ENCODE results near the gene MYO1E. TPM values are rescaled to one million over a fixed set of nuclear protein-coding genes. Genes with fewer than 3 reads are reported as not detected.

MYO1E gene
- total and polyA plus RNA-seq, 2 of the 4 experiments (the other 2 are of a cell fraction): 13.4 to 37.3 TPM

DNA sequence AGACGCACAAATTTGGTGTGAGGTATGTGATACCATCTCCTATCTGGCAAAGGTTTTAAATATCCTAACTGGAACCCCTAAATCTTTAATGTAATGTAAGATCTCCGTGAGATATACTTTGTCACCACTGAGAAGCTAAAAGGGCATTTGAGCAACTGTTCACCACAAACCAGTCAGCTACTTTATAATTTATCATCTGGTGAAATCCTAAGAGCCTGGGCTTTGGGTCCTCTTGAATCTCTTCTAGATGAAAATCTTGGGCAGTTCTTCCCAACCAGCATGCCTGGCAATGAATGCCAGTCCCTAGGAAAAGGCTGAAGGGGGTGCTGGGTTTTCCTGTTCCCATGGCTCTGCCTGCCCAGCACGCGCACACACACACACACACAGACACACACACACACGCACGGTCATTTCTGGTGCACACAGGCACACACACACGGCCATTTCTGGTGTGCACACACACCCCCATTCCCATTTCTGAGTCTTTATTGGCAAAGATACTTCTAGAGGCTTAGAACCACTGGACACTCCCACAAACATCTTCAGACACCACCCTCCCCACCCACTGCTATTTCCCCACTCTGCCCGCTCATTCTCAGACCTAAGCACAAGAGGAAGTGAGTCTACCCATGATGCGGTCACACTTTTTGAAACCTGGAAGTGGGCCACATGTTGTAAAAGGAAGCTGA lies 72.6 kb downstream of the MYO1E start:
- Histone ChIP-seq H3K79me1 (ENCODE audit: low read depth in 1 of 2, low read length in 2 of 2) (peaks cover 33 to 76% of the 10 kb centered on the region in 2 experiments), H3K4ac (ENCODE audit: low read depth, low read length) (peak overlapping the region; percentile 72), H3K4me3 (ENCODE audit: insufficient read depth, low read depth, low read length) (no peak overlapping the region), H3K56ac (ENCODE audit: extremely low read depth, insufficient read depth, low read length) (peak overlapping the region; percentile 69; the same call in 1 of the 2 replicates), H3K9me1 (ENCODE audit: insufficient read depth, low read length) (peaks cover 39% of the 10 kb centered on the region), H3K9ac (ENCODE audit: low read depth, low read length) (no peak overlapping the region), H3K4me2 (ENCODE audit: low read depth, low read length) (peak overlapping the region; percentile 53), H2BK20ac (ENCODE audit: low read depth, low read length) (peak overlapping the region; percentile 17; the same call in 1 of the 2 replicates), H3K27me3 (ENCODE audit: control insufficient read depth, insufficient read depth, low read length) (no peaks in the 10 kb centered on the region), H2BK15ac (ENCODE audit: low read depth, low read length) (peak overlapping the region; percentile 40; the same call in 2 of the 3 replicates), H3K23ac (ENCODE audit: low read depth, low read length) (no peak overlapping the region; the same call in 1 of the 2 replicates), H3K36me3 (ENCODE audit: control insufficient read depth, insufficient read depth, low read length) (no peaks in the 10 kb centered on the region), H4K8ac (ENCODE audit: low read depth in 2 of 2, low read length in 2 of 2) (peak overlapping the region in 1 of 2 experiments; percentile 70; a peak in 1 of 4 replicates), H3K27ac (ENCODE audit: insufficient read depth, low read length) (peak overlapping the region; percentile 47), H4K20me1 (ENCODE audit: insufficient read depth, low read length) (peaks cover 4% of the 10 kb centered on the region; the same call in 1 of the 2 replicates), H3K18ac (ENCODE audit: low read depth, low read length) (peak overlapping the region; percentile 18; the same call in 1 of the 2 replicates), H2AK5ac (ENCODE audit: low read depth, low read length) (peak overlapping the region; percentile 83; the same call in 1 of the 2 replicates), H3K9me3 (ENCODE audit: control insufficient read depth, insufficient read depth, low read length) (no peaks in the 10 kb centered on the region), H4K5ac (ENCODE audit: low read depth, low read length) (peak overlapping the region; percentile 33), H2BK5ac (ENCODE audit: low read depth, low read length, poor library complexity, severe bottlenecking) (peak overlapping the region; percentile 76), H3K4me1 (ENCODE audit: control insufficient read depth, insufficient read depth, low read length) (peaks cover 26% of the 10 kb centered on the region), H4K91ac (ENCODE audit: insufficient read depth, low read depth, low read length) (peak overlapping the region; percentile 41; the same call in 1 of the 2 replicates), H2AK9ac (replicated peaks; ENCODE audit: low read depth, low read length, poor library complexity) (peak overlapping the region; percentile 21), H2BK120ac (ENCODE audit: low read depth, low read length) (peak overlapping the region; percentile 59), H2AFZ (replicated peaks; ENCODE audit: low read length, poor library complexity) (peak overlapping the region; percentile 71), H3K14ac (replicated peaks; ENCODE audit: low read depth, low read length) (peak overlapping the region; percentile 63)
- dilution Hi-C loops (cut with HindIII; ENCODE audit: low sequenced_read_pairs, unreplicated experiment): no loop called here
- ChIA-PET POLR2A (ENCODE audit: unreplicated experiment) (interaction anchor here (0.7 kb wide), 2 partner anchors 24 to 105 kb away, joined by 3 to 4 read pairs; no protein-coding TSS in a partner anchor), CTCF (interaction anchor here (0.9 kb wide), 1 partner anchor 125 kb away, joined by 3 read pairs; no protein-coding TSS in a partner anchor)
- ATAC-seq (ENCODE audit: low read depth) (peak; percentile 87), DNase-seq (peak; percentile 97)
- WGBS, 2 experiments (ENCODE audit: extremely low coverage in 2 of 2, insufficient read length in 1 of 2): 67% methylated on average over 3 of the region's 9 CpGs; no CpG with 5 or more reads in 1 of the 2 experiments
- intact Hi-C loops (cut with micrococcal nuclease): loop anchor here (5.0 kb wide), 1 partner anchor 72 kb away; the partner anchor contains the start of gene MYO1E
- no TSS peak for BruUV-seq (replicated peaks)
- in situ Hi-C loops (cut with MboI; ENCODE audit: low sequenced_read_pairs): no loop called here
- TF ChIP-seq SMC3 (IDR thresholded peaks at IDR 0.05; ENCODE audit: low read depth, low read length) (0 out of 2 replicates have a peak, but pooled peaks have one; percentile 15), RAD21 (IDR thresholded peaks at IDR 0.05; ENCODE audit: low read length) (0 out of 2 replicates have a peak, but pooled peaks have one; percentile 14), CEBPB (IDR thresholded peaks at IDR 0.05; ENCODE audit: low read depth, low read length) (peak; percentile 94), MAFK (IDR thresholded peaks at IDR 0.05; ENCODE audit: low read depth, low read length) (no peak), RCOR1 (IDR thresholded peaks at IDR 0.05; ENCODE audit: insufficient replicate concordance, low read length) (peak; percentile 10), CHD1 (IDR thresholded peaks at IDR 0.05; ENCODE audit: low read depth, low read length) (no peak), BHLHE40 (IDR thresholded peaks at IDR 0.05; ENCODE audit: low read depth, low read length) (peak; percentile 36; the same call in 1 of the 2 replicates), FOS (IDR thresholded peaks at IDR 0.05; ENCODE audit: low read depth, low read length) (peak; percentile 19; the same call in 1 of the 2 replicates), POLR2A (IDR thresholded peaks at IDR 0.05; ENCODE audit: low read depth, low read length) (no peak), MAZ (IDR thresholded peaks at IDR 0.05; ENCODE audit: borderline replicate concordance, low read depth, low read length) (peak; percentile 52; the same call in 1 of the 2 replicates), MXI1 (IDR thresholded peaks at IDR 0.05; ENCODE audit: borderline replicate concordance, low read depth, low read length) (no peak), NFE2L2 (IDR thresholded peaks at IDR 0.05; ENCODE audit: low read depth, low read length) (peak; percentile 36; the same call in 1 of the 2 replicates)
- TF ChIP-seq, protein P1, sequence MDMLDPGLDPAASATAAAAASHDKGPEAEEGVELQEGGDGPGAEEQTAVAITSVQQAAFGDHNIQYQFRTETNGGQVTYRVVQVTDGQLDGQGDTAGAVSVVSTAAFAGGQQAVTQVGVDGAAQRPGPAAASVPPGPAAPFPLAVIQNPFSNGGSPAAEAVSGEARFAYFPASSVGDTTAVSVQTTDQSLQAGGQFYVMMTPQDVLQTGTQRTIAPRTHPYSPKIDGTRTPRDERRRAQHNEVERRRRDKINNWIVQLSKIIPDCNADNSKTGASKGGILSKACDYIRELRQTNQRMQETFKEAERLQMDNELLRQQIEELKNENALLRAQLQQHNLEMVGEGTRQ (IDR thresholded peaks at IDR 0.05; ENCODE audit: low read depth, low read length): peak; percentile 33; the same call in 1 of the 2 replicates
- TF ChIP-seq, protein P2, sequence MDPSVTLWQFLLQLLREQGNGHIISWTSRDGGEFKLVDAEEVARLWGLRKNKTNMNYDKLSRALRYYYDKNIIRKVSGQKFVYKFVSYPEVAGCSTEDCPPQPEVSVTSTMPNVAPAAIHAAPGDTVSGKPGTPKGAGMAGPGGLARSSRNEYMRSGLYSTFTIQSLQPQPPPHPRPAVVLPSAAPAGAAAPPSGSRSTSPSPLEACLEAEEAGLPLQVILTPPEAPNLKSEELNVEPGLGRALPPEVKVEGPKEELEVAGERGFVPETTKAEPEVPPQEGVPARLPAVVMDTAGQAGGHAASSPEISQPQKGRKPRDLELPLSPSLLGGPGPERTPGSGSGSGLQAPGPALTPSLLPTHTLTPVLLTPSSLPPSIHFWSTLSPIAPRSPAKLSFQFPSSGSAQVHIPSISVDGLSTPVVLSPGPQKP (IDR thresholded peaks at IDR 0.05; ENCODE audit: borderline replicate concordance, low read depth, low read length): no peak

All from IMR-90 (cell line).